Measurements from ENCODE around the gene AGBL5. TPM values are rescaled to one million over a fixed set of nuclear protein-coding genes. Genes with fewer than 3 reads are reported as not detected.

The AGBL5 gene
- total and polyA plus RNA-seq, 9 of the 15 experiments (the other 6 are each of a cell fraction or from before 2014, with no cell fraction given), result 3.3 to 52.7 (median 26.2) TPM

- 0 out of 2 replicates have a peak, but pooled peaks have one; percentile 10 for TF ChIP-seq THAP12 (CRISPR knock-in tag; IDR thresholded peaks at IDR 0.05)
- TF ChIP-seq C11orf30 (IDR thresholded peaks at IDR 0.05; ENCODE audit: low read depth), result peak; percentile 72
- no peak for TF ChIP-seq PHF21A (IDR thresholded peaks at IDR 0.05; ENCODE audit: borderline replicate concordance, low read depth)
- no peak for TF ChIP-seq RFX7 (CRISPR knock-in tag; IDR thresholded peaks at IDR 0.05)
- TF ChIP-seq RBM22 (IDR thresholded peaks at IDR 0.05; ENCODE audit: low read depth, low read length, poor library complexity, severe bottlenecking), result no peak
- TF ChIP-seq ZNF318 (IDR thresholded peaks at IDR 0.05; ENCODE audit: borderline replicate concordance in 1 of 2, low read depth in 1 of 2), result no peak
- no peak for TF ChIP-seq ZNF77 (CRISPR knock-in tag; IDR thresholded peaks at IDR 0.05)
- no peak for TF ChIP-seq POLR3A (IDR thresholded peaks at IDR 0.05; ENCODE audit: borderline replicate concordance, extremely low read depth, insufficient read depth, insufficient read length)
- TF ChIP-seq PURB (CRISPR knock-in tag; IDR thresholded peaks at IDR 0.05; ENCODE audit: low read depth), result no peak
- TF ChIP-seq FUS (optimal IDR thresholded peaks at IDR 0.05; ENCODE audit: low read depth, low read length), result no peak
- no peak for TF ChIP-seq ZFPM2 (CRISPR knock-in tag; IDR thresholded peaks at IDR 0.05)
- peak; percentile 93 for TF ChIP-seq HNRNPK (IDR thresholded peaks at IDR 0.05; ENCODE audit: low read depth, low read length, poor library complexity, severe bottlenecking)
- no peak for TF ChIP-seq KLF1 (tag; IDR thresholded peaks at IDR 0.05)
- TF ChIP-seq PCBP1 (IDR thresholded peaks at IDR 0.05; ENCODE audit: low read depth, low read length, poor library complexity, severe bottlenecking), result no peak
- no peak for TF ChIP-seq ZNF780A (CRISPR knock-in tag; IDR thresholded peaks at IDR 0.05)
- TF ChIP-seq RNF2 (IDR thresholded peaks at IDR 0.05), result no peak
- no peak for TF ChIP-seq BRD4 (IDR thresholded peaks at IDR 0.05)
- TF ChIP-seq ZNF79 (CRISPR knock-in tag; IDR thresholded peaks at IDR 0.05; ENCODE audit: low read depth), result no peak
- no peak for TF ChIP-seq ZNF184 (CRISPR knock-in tag; IDR thresholded peaks at IDR 0.05)
Measured at GRCh38 chr2:27071277-27071989, 20.0 kb downstream of the AGBL5 start, which contains the start of gene OST4 (continued).
